KMS-11 (cell line): ENCODE measurements around the gene CHCHD6.
"Not testable (repeated sequence)": the region's sequence is repeated elsewhere in the genome, so short reads cannot be mapped to it uniquely, and the experiment has no call there.

Source experiments
- H2AFZ ChIP-seq: fragments of 200-600 bp; sonication (generic); 2 replicates; pipeline ENCODE4 v1.6.1; 2016; ENCODE audit warnings: antibody characterized with exemption, mixed run types, low read depth
- H3K27ac ChIP-seq: fragments of 200-600 bp; sonication (generic); 2 replicates; pipeline ENCODE4 v1.6.1; 2016; ENCODE audit warnings: mild to moderate bottlenecking, mixed run types
- H3K27me3 ChIP-seq: fragments of 200-600 bp; sonication (generic); 2 replicates; pipeline ENCODE4 v1.6.1; 2017; ENCODE audit warnings: mild to moderate bottlenecking, low read depth, mixed run types, moderate library complexity; ENCODE audit not compliant: insufficient read depth
- H3K36me3 ChIP-seq: fragments of 200-600 bp; sonication (generic); 2 replicates; pipeline ENCODE4 v1.6.1; 2017; ENCODE audit warnings: mild to moderate bottlenecking, mixed run types; ENCODE audit not compliant: insufficient read depth
- H3K4me1 ChIP-seq: fragments of 200-600 bp; sonication (generic); 2 replicates; pipeline ENCODE4 v1.6.1; 2016; ENCODE audit warnings: mild to moderate bottlenecking, low read depth, mixed run types; ENCODE audit not compliant: poor library complexity, severe bottlenecking
- H3K4me2 ChIP-seq: fragments of 200-600 bp; sonication (generic); 2 replicates; pipeline ENCODE4 v1.7.0; 2016; ENCODE audit warnings: mild to moderate bottlenecking, mixed run types
- H3K4me3 ChIP-seq: fragments of 200-600 bp; sonication (generic); IDR thresholded peaks from 2 replicates; pipeline ENCODE4 v1.6.1; 2017; ENCODE audit warnings: low read depth, low read length, mixed read lengths; ENCODE audit not compliant: insufficient read depth
- H3K79me2 ChIP-seq: fragments of 200-600 bp; sonication (generic); 2 replicates; pipeline ENCODE4 v1.6.1; 2016; ENCODE audit warnings: low read depth, mixed run types; ENCODE audit not compliant: insufficient read depth
- H3K9ac ChIP-seq: fragments of 200-600 bp; sonication (generic); 2 replicates; pipeline ENCODE4 v1.6.1; 2016; ENCODE audit warnings: mild to moderate bottlenecking, mixed run types
- H4K20me1 ChIP-seq: fragments of 200-600 bp; sonication (generic); 2 replicates; pipeline ENCODE4 v1.6.1; 2016; ENCODE audit warnings: mild to moderate bottlenecking, mixed run types; ENCODE audit not compliant: insufficient read depth
- TF ChIP-seq, protein P1 (sequence below): fragments of 200-600 bp; sonication (generic); conservative IDR thresholded peaks from 2 replicates; pipeline ENCODE4 v1.6.1; 2017; ENCODE audit warnings: low read depth, mild to moderate bottlenecking, antibody characterized with exemption, low read length, moderate library complexity, mixed read lengths

CHCHD6 gene

DNA sequence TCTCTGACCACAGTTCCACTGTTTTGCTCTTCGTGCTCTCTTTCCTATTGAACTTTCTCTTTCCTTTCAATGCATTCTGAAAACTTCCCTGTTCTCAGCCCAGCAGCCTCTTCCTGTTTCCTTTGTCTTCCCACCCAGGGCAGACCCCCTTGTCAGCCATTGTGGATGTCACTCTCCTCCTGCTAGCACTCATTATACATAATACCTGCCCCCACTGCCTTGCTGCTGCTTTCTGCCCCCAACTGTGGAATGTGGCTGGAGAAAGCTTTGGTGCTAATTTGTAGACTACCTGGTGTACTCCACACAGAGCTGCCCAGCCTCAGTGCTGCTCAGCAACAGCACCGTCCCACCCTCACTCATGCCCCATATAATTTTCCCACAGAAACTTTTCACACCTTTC lies 80.2 kb downstream of the CHCHD6 start:
- Histone ChIP-seq H3K9ac (no peak overlapping the region), H3K4me1 (no peaks in the 10 kb centered on the region), H3K27me3 (no peaks in the 10 kb centered on the region), H4K20me1 (no peaks in the 10 kb centered on the region), H3K79me2 (no peaks in the 10 kb centered on the region), H3K4me3 (no peak overlapping the region), H3K4me2 (no peak overlapping the region), H3K36me3 (no peaks in the 10 kb centered on the region), H2AFZ (no peak overlapping the region), H3K27ac (no peak overlapping the region)
- TF ChIP-seq, protein P1, sequence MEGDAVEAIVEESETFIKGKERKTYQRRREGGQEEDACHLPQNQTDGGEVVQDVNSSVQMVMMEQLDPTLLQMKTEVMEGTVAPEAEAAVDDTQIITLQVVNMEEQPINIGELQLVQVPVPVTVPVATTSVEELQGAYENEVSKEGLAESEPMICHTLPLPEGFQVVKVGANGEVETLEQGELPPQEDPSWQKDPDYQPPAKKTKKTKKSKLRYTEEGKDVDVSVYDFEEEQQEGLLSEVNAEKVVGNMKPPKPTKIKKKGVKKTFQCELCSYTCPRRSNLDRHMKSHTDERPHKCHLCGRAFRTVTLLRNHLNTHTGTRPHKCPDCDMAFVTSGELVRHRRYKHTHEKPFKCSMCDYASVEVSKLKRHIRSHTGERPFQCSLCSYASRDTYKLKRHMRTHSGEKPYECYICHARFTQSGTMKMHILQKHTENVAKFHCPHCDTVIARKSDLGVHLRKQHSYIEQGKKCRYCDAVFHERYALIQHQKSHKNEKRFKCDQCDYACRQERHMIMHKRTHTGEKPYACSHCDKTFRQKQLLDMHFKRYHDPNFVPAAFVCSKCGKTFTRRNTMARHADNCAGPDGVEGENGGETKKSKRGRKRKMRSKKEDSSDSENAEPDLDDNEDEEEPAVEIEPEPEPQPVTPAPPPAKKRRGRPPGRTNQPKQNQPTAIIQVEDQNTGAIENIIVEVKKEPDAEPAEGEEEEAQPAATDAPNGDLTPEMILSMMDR = no peak

DNA sequence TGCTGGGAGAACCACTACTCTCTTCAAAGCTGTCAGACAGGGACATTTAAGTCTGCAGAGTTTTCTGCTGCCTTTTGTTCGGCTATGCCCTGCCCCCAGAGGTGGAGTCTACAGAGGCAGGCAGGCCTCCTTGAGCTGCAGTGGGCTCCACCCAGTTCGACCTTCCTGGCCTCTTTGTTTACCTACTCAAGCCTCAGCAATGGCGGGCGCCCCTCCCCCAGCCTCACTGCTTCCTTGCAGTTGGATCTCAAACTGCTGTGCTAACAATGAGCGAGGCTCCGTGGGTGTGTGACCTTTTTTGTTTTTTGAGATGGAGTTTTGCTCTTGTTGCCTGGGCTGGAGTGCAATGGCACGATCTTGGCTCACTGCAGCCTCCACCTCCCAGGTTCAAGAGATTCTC lies 87.3 kb downstream of the CHCHD6 start:
- H3K27me3 ChIP-seq, H3K27ac ChIP-seq, H3K36me3 ChIP-seq, H3K4me2 ChIP-seq, H3K9ac ChIP-seq, H3K4me3 ChIP-seq, H3K4me1 ChIP-seq, H4K20me1 ChIP-seq, H2AFZ ChIP-seq, H3K79me2 ChIP-seq: not testable (repeated sequence)

DNA sequence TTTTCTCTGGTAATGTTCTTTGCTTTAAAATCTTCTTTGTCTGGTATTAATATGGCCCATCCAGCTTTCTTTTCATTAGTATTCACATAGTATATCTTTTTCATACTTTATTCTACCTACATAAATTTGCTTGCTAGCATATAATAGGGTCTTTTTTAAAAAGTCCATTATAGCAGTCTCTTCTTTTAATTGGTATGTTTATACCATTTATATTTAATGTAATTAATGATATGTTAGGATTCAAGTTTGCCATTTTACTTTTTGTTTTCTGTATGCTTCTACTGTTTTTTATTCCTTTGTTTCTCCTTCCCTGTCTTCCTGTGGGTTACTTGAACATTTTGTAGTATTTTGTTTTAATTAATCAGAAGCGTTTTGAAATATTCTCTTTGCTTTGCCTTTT lies 89.0 kb downstream of the CHCHD6 start:
- Histone ChIP-seq H3K4me2 (no peak overlapping the region), H4K20me1 (no peaks in the 10 kb centered on the region), H3K27ac (no peak overlapping the region), H3K9ac (no peak overlapping the region), H3K4me3 (no peak overlapping the region), H3K79me2 (no peaks in the 10 kb centered on the region), H3K27me3 (no peaks in the 10 kb centered on the region), H3K4me1 (no peaks in the 10 kb centered on the region), H2AFZ (no peak overlapping the region), H3K36me3 (no peaks in the 10 kb centered on the region)
- TF ChIP-seq, protein P1 = no peak

DNA sequence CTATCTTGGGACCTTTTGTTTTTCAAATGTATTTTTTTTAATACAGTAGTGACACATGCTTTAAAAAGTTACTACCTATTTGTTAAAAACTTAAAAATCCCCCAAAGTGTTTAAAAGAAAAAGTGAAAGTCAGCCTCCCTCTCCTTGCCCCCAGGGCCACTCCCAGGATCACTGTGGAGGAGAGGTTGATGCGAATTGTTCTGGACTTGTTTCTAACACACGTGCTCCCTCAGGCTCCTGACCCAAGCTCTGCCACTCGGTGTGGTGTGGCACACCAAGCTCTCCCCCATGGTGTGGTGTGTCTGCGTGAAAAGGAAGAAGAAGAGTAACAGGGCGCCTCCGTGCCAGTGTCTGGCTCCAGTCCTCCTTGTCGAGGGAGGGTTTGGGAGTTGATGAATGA lies 93.5 kb downstream of the CHCHD6 start:
- TF ChIP-seq, protein P1 = no peak
- H4K20me1 ChIP-seq = no peaks in the 10 kb centered on the region
- H3K27me3 ChIP-seq = no peaks in the 10 kb centered on the region
- H3K27ac ChIP-seq = no peak overlapping the region
- H3K36me3 ChIP-seq = no peaks in the 10 kb centered on the region
- H3K9ac ChIP-seq = no peak overlapping the region
- H3K4me2 ChIP-seq = no peak overlapping the region
- H3K4me1 ChIP-seq = no peaks in the 10 kb centered on the region
- no peaks in the 10 kb centered on the region for H3K79me2 ChIP-seq
- H2AFZ ChIP-seq = no peak overlapping the region
- H3K4me3 ChIP-seq = no peak overlapping the region

DNA sequence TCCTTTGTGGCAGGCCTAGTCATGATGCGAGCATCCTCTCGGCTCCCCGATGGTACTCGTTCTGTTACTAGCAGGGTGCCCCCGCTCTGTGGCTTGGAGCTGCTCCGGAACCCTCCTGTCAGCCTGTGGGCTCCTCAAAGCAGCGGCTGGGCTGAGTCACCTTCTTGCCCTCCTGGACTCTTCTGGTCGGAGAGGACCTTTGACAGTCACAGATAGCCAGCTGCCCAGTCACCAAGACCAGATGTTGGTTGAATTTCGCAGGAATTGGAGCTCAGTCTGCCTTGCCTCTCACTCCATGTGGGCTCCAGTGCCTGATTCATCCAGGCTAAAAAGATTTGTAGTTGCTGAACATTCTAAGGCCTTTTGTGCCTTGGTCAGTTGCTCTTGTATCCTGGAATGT lies 94.5 kb downstream of the CHCHD6 start:
- Histone ChIP-seq H3K9ac (no peak overlapping the region), H3K4me2 (no peak overlapping the region), H3K27ac (no peak overlapping the region), H3K4me1 (no peaks in the 10 kb centered on the region), H3K27me3 (no peaks in the 10 kb centered on the region), H3K4me3 (no peak overlapping the region), H2AFZ (no peak overlapping the region), H3K36me3 (no peaks in the 10 kb centered on the region), H3K79me2 (no peaks in the 10 kb centered on the region), H4K20me1 (no peaks in the 10 kb centered on the region)
- TF ChIP-seq, protein P1 = no peak
